ENCODE results near the gene AQP12A. TPM values are rescaled to one million over a fixed set of nuclear protein-coding genes. Genes with fewer than 3 reads are reported as not detected.
"Not testable (repeated sequence)": the region's sequence is repeated elsewhere in the genome, so short reads cannot be mapped to it uniquely, and the experiment has no call there.

The AQP12A gene
- total and polyA plus RNA-seq, 3 experiments from 2014 or later = not detected

GRCh38 chr2:240687741-240688552 is 3.7 kb upstream of the AQP12A start:
- Mint-ChIP-seq H3K36me3 (no peaks in the 10 kb centered on the region), H3K4me1 (peaks cover 6 to 16% (median 11%) of the 10 kb centered on the region in 3 donors)
- POLR2A ChIA-PET = no interaction called here

GRCh38 chr2:240688553-240688919 is 3.1 kb upstream of the AQP12A start:
- Histone ChIP-seq H3K27me3 (ENCODE audit: insufficient read depth, low read length, poor library complexity, severe bottlenecking) (no peaks in the 10 kb centered on the region), H3K36me3 (ENCODE audit: insufficient read depth, low read length) (no peaks in the 10 kb centered on the region), H3K27ac (ENCODE audit: low read depth, low read length) (no peak overlapping the region), H3K9me3 (ENCODE audit: low read length) (no peaks in the 10 kb centered on the region), H3K4me1 (ENCODE audit: insufficient read depth, low read length) (peaks cover 4% of the 10 kb centered on the region), H3K4me3 (ENCODE audit: low read length) (no peak overlapping the region)
- Mint-ChIP-seq H3K36me3 (no peaks in the 10 kb centered on the region), H3K27ac (no peak overlapping the region), H3K9me3 (no peaks in the 10 kb centered on the region), H3K4me3 (peak overlapping the region in 1 of 7 donors; percentile 27), H3K4me1 (peaks cover 6 to 16% (median 11%) of the 10 kb centered on the region in 3 donors), H3K27me3 (no peaks in the 10 kb centered on the region)
- CTCF ChIA-PET = no interaction called here
- no peak for DNase-seq
- POLR2A ChIA-PET = no interaction called here

More at GRCh38 chr2:240687741-240688552, 3.7 kb upstream of the AQP12A start:
- H3K9me3 ChIP-seq (ENCODE audit: low read length) = no peaks in the 10 kb centered on the region
- Mint-ChIP-seq H3K27me3 (no peaks in the 10 kb centered on the region), H3K9me3 (no peaks in the 10 kb centered on the region), H3K27ac (peak overlapping the region in 1 of 8 donors; percentile 74), H3K4me3 (peak overlapping the region in 1 of 7 donors; percentile 27)
- H3K27me3 ChIP-seq (ENCODE audit: insufficient read depth, low read length, poor library complexity, severe bottlenecking) = no peaks in the 10 kb centered on the region
- H3K4me3 ChIP-seq (ENCODE audit: low read length) = no peak overlapping the region
- H3K36me3 ChIP-seq (ENCODE audit: insufficient read depth, low read length) = no peaks in the 10 kb centered on the region
- peaks cover 4% of the 10 kb centered on the region for H3K4me1 ChIP-seq (ENCODE audit: insufficient read depth, low read length)
- H3K27ac ChIP-seq (ENCODE audit: low read depth, low read length) = no peak overlapping the region
- DNase-seq = no peak
- CTCF ChIA-PET = no interaction called here

DNA sequence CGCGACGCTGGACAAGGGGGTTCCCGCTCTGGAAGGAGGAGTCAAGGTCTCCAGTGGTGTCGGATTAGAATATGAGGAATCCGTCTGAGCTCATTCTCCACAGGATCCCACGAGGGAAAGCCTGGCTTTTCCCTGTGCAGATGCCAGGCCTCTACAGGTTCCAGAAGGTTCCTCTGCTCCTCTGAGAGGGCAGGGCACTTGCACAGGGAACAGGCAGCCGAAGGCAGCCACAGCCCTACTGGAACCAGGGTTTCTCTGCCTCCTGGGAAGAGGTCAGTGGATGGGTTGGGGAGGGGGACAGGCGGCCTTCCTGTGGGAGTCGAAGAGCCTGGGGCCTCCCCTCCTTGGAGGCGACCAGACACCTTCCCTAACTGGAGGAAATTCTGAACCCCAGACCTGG is 1.7 kb upstream of the AQP12A start:
- Mint-ChIP-seq H3K27me3 (no peaks in the 10 kb centered on the region), H3K9me3 (no peaks in the 10 kb centered on the region), H3K4me1 (peaks cover 6 to 9% (median 8%) of the 10 kb centered on the region in 3 donors), H3K4me3 (peak overlapping the region in 1 of 7 donors; percentile 44), H3K36me3 (no peaks in the 10 kb centered on the region), H3K27ac (peak overlapping the region in 1 of 8 donors; percentile 60)
- Histone ChIP-seq H3K4me1 (ENCODE audit: insufficient read depth, low read length) (no peaks in the 10 kb centered on the region), H3K27me3 (ENCODE audit: insufficient read depth, low read length, poor library complexity, severe bottlenecking) (no peaks in the 10 kb centered on the region), H3K27ac (ENCODE audit: low read depth, low read length) (no peak overlapping the region), H3K4me3 (ENCODE audit: low read length) (no peak overlapping the region), H3K36me3 (ENCODE audit: insufficient read depth, low read length) (no peaks in the 10 kb centered on the region), H3K9me3 (ENCODE audit: low read length) (no peaks in the 10 kb centered on the region)
- POLR2A ChIA-PET = no interaction called here
- CTCF ChIA-PET = no interaction called here
- no peak for DNase-seq

GRCh38 chr2:240690421-240691074 is 1.1 kb upstream of the AQP12A start:
- H3K27me3 Mint-ChIP-seq; DNase-seq; H3K36me3 Mint-ChIP-seq; H3K27ac Mint-ChIP-seq; H3K27ac ChIP-seq (ENCODE audit: low read depth, low read length); H3K4me1 ChIP-seq (ENCODE audit: insufficient read depth, low read length); H3K9me3 ChIP-seq (ENCODE audit: low read length); CTCF ChIA-PET; H3K9me3 Mint-ChIP-seq; H3K36me3 ChIP-seq (ENCODE audit: insufficient read depth, low read length); H3K4me1 Mint-ChIP-seq; H3K4me3 ChIP-seq (ENCODE audit: low read length); POLR2A ChIA-PET; H3K27me3 ChIP-seq (ENCODE audit: insufficient read depth, low read length, poor library complexity, severe bottlenecking): not testable (repeated sequence)
- peak overlapping the region in 4 of 7 donors; percentile 41 to 59 (median 44) for H3K4me3 Mint-ChIP-seq

DNA sequence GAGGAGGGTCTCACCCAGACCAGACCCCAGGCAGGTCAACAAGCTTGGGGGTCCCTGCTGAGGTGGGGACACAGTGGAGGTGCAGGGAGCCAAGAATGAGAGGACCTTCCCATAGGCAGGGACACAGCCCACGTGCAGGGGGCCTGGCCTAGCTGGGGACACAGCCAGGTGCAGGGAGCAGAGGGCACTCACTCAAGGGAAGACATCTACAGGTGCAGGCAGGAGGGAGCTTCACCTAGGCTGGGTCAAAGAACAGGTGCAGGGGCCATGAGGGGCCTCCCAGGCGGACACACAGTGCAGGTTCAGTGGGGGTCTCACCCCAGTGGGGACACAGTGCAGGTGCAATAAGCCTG is 615 bp upstream of the AQP12A start:
- H3K9me3 Mint-ChIP-seq; H3K27ac ChIP-seq (ENCODE audit: low read depth, low read length); CTCF ChIA-PET; H3K9me3 ChIP-seq (ENCODE audit: low read length); H3K27me3 Mint-ChIP-seq; H3K4me1 Mint-ChIP-seq; H3K4me1 ChIP-seq (ENCODE audit: insufficient read depth, low read length); H3K36me3 ChIP-seq (ENCODE audit: insufficient read depth, low read length); H3K4me3 ChIP-seq (ENCODE audit: low read length); H3K36me3 Mint-ChIP-seq; H3K27me3 ChIP-seq (ENCODE audit: insufficient read depth, low read length, poor library complexity, severe bottlenecking); POLR2A ChIA-PET; DNase-seq: not testable (repeated sequence)
- Mint-ChIP-seq H3K4me3 (peak overlapping the region in 1 of 7 donors; percentile 59), H3K27ac (peak overlapping the region in 1 of 8 donors; percentile 14)

GRCh38 chr2:240692583-240693561 is 1.2 kb downstream of the AQP12A start:
- H3K27ac Mint-ChIP-seq; H3K9me3 Mint-ChIP-seq; H3K36me3 ChIP-seq (ENCODE audit: insufficient read depth, low read length); H3K4me3 ChIP-seq (ENCODE audit: low read length); H3K4me1 ChIP-seq (ENCODE audit: insufficient read depth, low read length); H3K27ac ChIP-seq (ENCODE audit: low read depth, low read length); H3K27me3 Mint-ChIP-seq; CTCF ChIA-PET; H3K4me1 Mint-ChIP-seq; H3K27me3 ChIP-seq (ENCODE audit: insufficient read depth, low read length, poor library complexity, severe bottlenecking); H3K4me3 Mint-ChIP-seq; H3K36me3 Mint-ChIP-seq; H3K9me3 ChIP-seq (ENCODE audit: low read length); DNase-seq; POLR2A ChIA-PET: not testable (repeated sequence)

GRCh38 chr2:240694304-240694703 is 2.6 kb downstream of the AQP12A start:
- H3K27ac Mint-ChIP-seq; POLR2A ChIA-PET; H3K27me3 Mint-ChIP-seq; H3K4me1 ChIP-seq (ENCODE audit: insufficient read depth, low read length); CTCF ChIA-PET; H3K9me3 ChIP-seq (ENCODE audit: low read length); H3K27ac ChIP-seq (ENCODE audit: low read depth, low read length); H3K4me3 Mint-ChIP-seq; H3K4me3 ChIP-seq (ENCODE audit: low read length); H3K36me3 Mint-ChIP-seq; H3K36me3 ChIP-seq (ENCODE audit: insufficient read depth, low read length); DNase-seq; H3K9me3 Mint-ChIP-seq; H3K4me1 Mint-ChIP-seq; H3K27me3 ChIP-seq (ENCODE audit: insufficient read depth, low read length, poor library complexity, severe bottlenecking): not testable (repeated sequence)

GRCh38 chr2:240695593-240695992 is 3.9 kb downstream of the AQP12A start:
- CTCF ChIA-PET; H3K36me3 Mint-ChIP-seq; DNase-seq; H3K9me3 ChIP-seq (ENCODE audit: low read length); H3K4me3 ChIP-seq (ENCODE audit: low read length); H3K4me1 Mint-ChIP-seq; H3K36me3 ChIP-seq (ENCODE audit: insufficient read depth, low read length); H3K9me3 Mint-ChIP-seq; H3K27ac ChIP-seq (ENCODE audit: low read depth, low read length); POLR2A ChIA-PET; H3K27me3 ChIP-seq (ENCODE audit: insufficient read depth, low read length, poor library complexity, severe bottlenecking); H3K27me3 Mint-ChIP-seq; H3K4me1 ChIP-seq (ENCODE audit: insufficient read depth, low read length); H3K4me3 Mint-ChIP-seq; H3K27ac Mint-ChIP-seq: not testable (repeated sequence)
